Activated B cell treated with CpG ODN at 0.5 μM for 24 hours (primary cell): Measurements from ENCODE around the gene ACBD3. TPM values are rescaled to one million over a fixed set of nuclear protein-coding genes. Genes with fewer than 3 reads are reported as not detected.

Experiments used
- ATAC-seq: fragments of 200-7000 bp; cut with Tn5 transposase; one replicate; pipeline ENCODE4 v1.10.0; 2021; ENCODE audit warnings: low read depth, mild to moderate bottlenecking, moderate library complexity
- CTCF ChIA-PET: fragments of 350-600 bp; sonication (Branson Sonifier 250); formaldehyde crosslinking; loops from one replicate; lab custom pipeline; 2021; ENCODE audit warnings: antibody characterized with exemption; lab: Charles Lee
- POLR2A ChIA-PET: fragments of 350-600 bp; sonication (Branson Sonifier 250); formaldehyde crosslinking; loops from one replicate; lab custom pipeline; 2021; ENCODE audit warnings: antibody characterized with exemption; lab: Charles Lee
- DNase-seq: peaks from one replicate; pipeline ENCODE4 v3.0.0; 2022
- H3K27ac Mint-ChIP-seq: one replicate; pipeline ENCODE4 v1.8.0; 2020; ENCODE audit warnings: mixed read lengths
- H3K27me3 Mint-ChIP-seq: one replicate; pipeline ENCODE4 v1.8.0; 2021; ENCODE audit warnings: mixed read lengths
- H3K36me3 Mint-ChIP-seq: one replicate; pipeline ENCODE4 v1.8.0; 2021; ENCODE audit warnings: low read depth, mixed read lengths
- H3K4me1 Mint-ChIP-seq: one replicate; pipeline ENCODE4 v1.8.0; 2021; ENCODE audit warnings: mixed read lengths
- H3K4me3 Mint-ChIP-seq: one replicate; pipeline ENCODE4 v1.8.0; 2020; ENCODE audit warnings: mild to moderate bottlenecking, mixed read lengths
- H3K9me3 Mint-ChIP-seq: one replicate; pipeline ENCODE4 v1.8.0; 2020; ENCODE audit warnings: mixed read lengths
- intact Hi-C: fragments of 100-400 bp; cut with micrococcal nuclease; formaldehyde crosslinking; loops from one replicate; pipeline ENCODE4 v1.15.1; 2024
- total RNA-seq: library from RNA; stranded (reverse); gene quantifications from 2 replicates; pipeline ENCODE4 v1.2.3, GENCODE V29; 2022
- TF ChIP-seq, protein P1 (sequence below): fragments of 200-600 bp; IDR thresholded peaks from one replicate; pipeline ENCODE4 v1.8.0; 2022; ENCODE audit warnings: antibody characterized with exemption, mild to moderate bottlenecking

Gene ACBD3
- total RNA-seq, 1 donor from 2014 or later: 38.6 TPM

- DNase-seq (no peak), ATAC-seq (no peak)
- Mint-ChIP-seq H3K9me3 (no peaks in the 10 kb centered on the region), H3K4me1 (peaks cover 74% of the 10 kb centered on the region), H3K27me3 (no peaks in the 10 kb centered on the region), H3K4me3 (peak overlapping the region; percentile 15), H3K36me3 (peaks cover 82% of the 10 kb centered on the region), H3K27ac (peak overlapping the region; percentile 89)
- ChIA-PET POLR2A (interaction anchor here (1.9 kb wide), 1 partner anchor 9 kb away, joined by 4 read pairs; no protein-coding TSS in a partner anchor), CTCF (interaction anchor here (4.2 kb wide), 1 partner anchor 33 kb away, joined by 26 read pairs; no protein-coding TSS in a partner anchor)
- TF ChIP-seq, protein P1, sequence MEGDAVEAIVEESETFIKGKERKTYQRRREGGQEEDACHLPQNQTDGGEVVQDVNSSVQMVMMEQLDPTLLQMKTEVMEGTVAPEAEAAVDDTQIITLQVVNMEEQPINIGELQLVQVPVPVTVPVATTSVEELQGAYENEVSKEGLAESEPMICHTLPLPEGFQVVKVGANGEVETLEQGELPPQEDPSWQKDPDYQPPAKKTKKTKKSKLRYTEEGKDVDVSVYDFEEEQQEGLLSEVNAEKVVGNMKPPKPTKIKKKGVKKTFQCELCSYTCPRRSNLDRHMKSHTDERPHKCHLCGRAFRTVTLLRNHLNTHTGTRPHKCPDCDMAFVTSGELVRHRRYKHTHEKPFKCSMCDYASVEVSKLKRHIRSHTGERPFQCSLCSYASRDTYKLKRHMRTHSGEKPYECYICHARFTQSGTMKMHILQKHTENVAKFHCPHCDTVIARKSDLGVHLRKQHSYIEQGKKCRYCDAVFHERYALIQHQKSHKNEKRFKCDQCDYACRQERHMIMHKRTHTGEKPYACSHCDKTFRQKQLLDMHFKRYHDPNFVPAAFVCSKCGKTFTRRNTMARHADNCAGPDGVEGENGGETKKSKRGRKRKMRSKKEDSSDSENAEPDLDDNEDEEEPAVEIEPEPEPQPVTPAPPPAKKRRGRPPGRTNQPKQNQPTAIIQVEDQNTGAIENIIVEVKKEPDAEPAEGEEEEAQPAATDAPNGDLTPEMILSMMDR: no peak
- intact Hi-C loops: loop anchor here (1.0 to 2.0 kb wide), 3 partner anchors 10 to 32 kb away; no protein-coding TSS in a partner anchor
Observed at GRCh38 chr1:226158457-226158856, 28.1 kb downstream of the ACBD3 start.

GRCh38 chr1:226157761-226158316, 28.7 kb downstream of the ACBD3 start:
- peak overlapping the region; percentile 89 for H3K27ac Mint-ChIP-seq
- TF ChIP-seq, protein P1: no peak
- ChIA-PET CTCF (interaction anchor here (1.2 to 4.2 kb wide), 2 partner anchors 22 to 32 kb away, joined by 3 to 26 read pairs; no protein-coding TSS in a partner anchor), POLR2A (interaction anchor here (0.7 to 1.9 kb wide), 2 partner anchors 9 to 28 kb away, joined by 3 to 4 read pairs; no protein-coding TSS in a partner anchor)
- no peaks in the 10 kb centered on the region for H3K9me3 Mint-ChIP-seq
- intact Hi-C loops: loop anchor here (1.0 to 2.0 kb wide), 3 partner anchors 10 to 31 kb away; no protein-coding TSS in a partner anchor
- H3K36me3 Mint-ChIP-seq: peaks cover 86% of the 10 kb centered on the region
- peak overlapping the region; percentile 29 for H3K4me3 Mint-ChIP-seq
- H3K27me3 Mint-ChIP-seq: no peaks in the 10 kb centered on the region
- peaks cover 78% of the 10 kb centered on the region for H3K4me1 Mint-ChIP-seq
- DNase-seq (no peak), ATAC-seq (peak; percentile 80)

GRCh38 chr1:226154593-226154992, 31.9 kb downstream of the ACBD3 start:
- peaks cover 61% of the 10 kb centered on the region for H3K4me1 Mint-ChIP-seq
- TF ChIP-seq, protein P1: no peak
- no peak overlapping the region for H3K4me3 Mint-ChIP-seq
- H3K36me3 Mint-ChIP-seq: peaks cover 79% of the 10 kb centered on the region
- no peaks in the 10 kb centered on the region for H3K27me3 Mint-ChIP-seq
- intact Hi-C loops: no loop called here
- peak overlapping the region; percentile 37 for H3K27ac Mint-ChIP-seq
- DNase-seq (no peak), ATAC-seq (no peak)
- ChIA-PET CTCF (interaction anchor here (3.8 kb wide), 1 partner anchor 29 kb away, joined by 18 read pairs; no protein-coding TSS in a partner anchor), POLR2A (interaction anchor here (1.1 to 1.9 kb wide), 2 partner anchors 21 to 26 kb away, joined by 3 to 5 read pairs; no protein-coding TSS in a partner anchor)
- H3K9me3 Mint-ChIP-seq: no peaks in the 10 kb centered on the region

GRCh38 chr1:226149806-226150205, 36.7 kb downstream of the ACBD3 start:
- TF ChIP-seq, protein P1: no peak
- no peak for DNase-seq
- POLR2A ChIA-PET: interaction anchor here (0.7 to 2.5 kb wide), 4 partner anchors 8 to 74 kb away, joined by 4 to 10 read pairs (median 6); no protein-coding TSS in a partner anchor
- intact Hi-C loops: loop anchor here (2.0 kb wide), 1 partner anchor 17 kb away; no protein-coding TSS in a partner anchor
- CTCF ChIA-PET: interaction anchor here (0.9 to 3.0 kb wide), 4 partner anchors 10 to 183 kb away, joined by 3 to 23 read pairs (median 4); no protein-coding TSS in a partner anchor
- peak overlapping the region; percentile 30 for H3K27ac Mint-ChIP-seq
- ATAC-seq: peak; percentile 49
- peaks cover 78% of the 10 kb centered on the region for H3K36me3 Mint-ChIP-seq
- H3K4me1 Mint-ChIP-seq: peaks cover 44% of the 10 kb centered on the region
- H3K27me3 Mint-ChIP-seq: no peaks in the 10 kb centered on the region
- H3K4me3 Mint-ChIP-seq: no peak overlapping the region
- no peaks in the 10 kb centered on the region for H3K9me3 Mint-ChIP-seq

GRCh38 chr1:226148121-226148648, 38.4 kb downstream of the ACBD3 start:
- peaks cover 31% of the 10 kb centered on the region for H3K4me1 Mint-ChIP-seq
- DNase-seq: no peak
- H3K27ac Mint-ChIP-seq: peak overlapping the region; percentile 46
- no peak overlapping the region for H3K4me3 Mint-ChIP-seq
- ATAC-seq: no peak
- ChIA-PET CTCF (interaction anchor here (1.0 to 3.0 kb wide), 2 partner anchors 23 to 83 kb away, joined by 3 to 23 read pairs; no protein-coding TSS in a partner anchor), POLR2A (interaction anchor here (2.5 kb wide), 1 partner anchor 15 kb away, joined by 10 read pairs; no protein-coding TSS in a partner anchor)
- peaks cover 75% of the 10 kb centered on the region for H3K36me3 Mint-ChIP-seq
- no peaks in the 10 kb centered on the region for H3K27me3 Mint-ChIP-seq
- TF ChIP-seq, protein P1: no peak
- no peaks in the 10 kb centered on the region for H3K9me3 Mint-ChIP-seq
- intact Hi-C loops: loop anchor here (2.0 kb wide), 1 partner anchor 15 kb away; no protein-coding TSS in a partner anchor
